Measurements from ENCODE around the gene PLCXD3. TPM values are rescaled to one million over a fixed set of nuclear protein-coding genes. Genes with fewer than 3 reads are reported as not detected.
A peak's percentile ranks its signal among the peaks of the same experiment; 100 is the strongest.
"Not testable (repeated sequence)": the region's sequence is repeated elsewhere in the genome, so short reads cannot be mapped to it uniquely, and the experiment has no call there.

Gene PLCXD3
- total and polyA plus RNA-seq, 2 donors, result 0.05 to 0.37 TPM

- Histone ChIP-seq H3K27me3 (ENCODE audit: control insufficient read depth in 2 of 2, insufficient read depth in 1 of 2, low read length in 1 of 2) (no peaks in the 10 kb centered on the region), H3K27ac (ENCODE audit: low read depth in 1 of 2, low read length in 1 of 2) (no peak overlapping the region), H3K36me3 (ENCODE audit: control insufficient read depth in 2 of 2, insufficient read depth in 2 of 2, low read length in 1 of 2) (no peaks in the 10 kb centered on the region), H3K4me3 (ENCODE audit: low read length in 2 of 2) (no peak overlapping the region), H3K4me1 (ENCODE audit: control insufficient read depth in 2 of 2, insufficient read depth in 2 of 2, low read length in 2 of 2) (no peaks in the 10 kb centered on the region), H3K9me3 (ENCODE audit: control insufficient read depth in 2 of 2, insufficient read depth in 1 of 2, low read length in 1 of 2) (no peaks in the 10 kb centered on the region)
- no peak for DNase-seq (ENCODE audit: low read depth in 6 of 9, low spot score in 9 of 9)
Observed at GRCh38 chr5:41337216-41337615, 173.2 kb downstream of the PLCXD3 start.

GRCh38 chr5:41336471-41336870 is 173.9 kb downstream of the PLCXD3 start:
- Histone ChIP-seq H3K4me1 (ENCODE audit: control insufficient read depth in 2 of 2, insufficient read depth in 2 of 2, low read length in 2 of 2) (no peaks in the 10 kb centered on the region), H3K36me3 (ENCODE audit: control insufficient read depth in 2 of 2, insufficient read depth in 2 of 2, low read length in 1 of 2) (no peaks in the 10 kb centered on the region), H3K4me3 (ENCODE audit: low read length in 2 of 2) (no peak overlapping the region), H3K27ac (ENCODE audit: low read depth in 1 of 2, low read length in 1 of 2) (no peak overlapping the region), H3K9me3 (ENCODE audit: control insufficient read depth in 2 of 2, insufficient read depth in 1 of 2, low read length in 1 of 2) (no peaks in the 10 kb centered on the region), H3K27me3 (ENCODE audit: control insufficient read depth in 2 of 2, insufficient read depth in 1 of 2, low read length in 1 of 2) (no peaks in the 10 kb centered on the region)
- WGBS, result 91% methylated on average over 1 of the region's 1 CpG
- DNase-seq (ENCODE audit: low read depth in 6 of 9, low spot score in 9 of 9), result no peak

GRCh38 chr5:41335596-41336181 is 174.7 kb downstream of the PLCXD3 start:
- Histone ChIP-seq H3K4me3 (ENCODE audit: low read length in 2 of 2) (no peak overlapping the region), H3K27me3 (ENCODE audit: control insufficient read depth in 2 of 2, insufficient read depth in 1 of 2, low read length in 1 of 2) (no peaks in the 10 kb centered on the region), H3K4me1 (ENCODE audit: control insufficient read depth in 2 of 2, insufficient read depth in 2 of 2, low read length in 2 of 2) (no peaks in the 10 kb centered on the region), H3K9me3 (ENCODE audit: control insufficient read depth in 2 of 2, insufficient read depth in 1 of 2, low read length in 1 of 2) (no peaks in the 10 kb centered on the region), H3K36me3 (ENCODE audit: control insufficient read depth in 2 of 2, insufficient read depth in 2 of 2, low read length in 1 of 2) (no peaks in the 10 kb centered on the region), H3K27ac (ENCODE audit: low read depth in 1 of 2, low read length in 1 of 2) (no peak overlapping the region)
- DNase-seq (ENCODE audit: low read depth in 6 of 9, low spot score in 9 of 9), result no peak
- WGBS, result 77% methylated on average over 4 of the region's 4 CpGs

- H3K27ac ChIP-seq (ENCODE audit: low read depth in 1 of 2, low read length in 1 of 2), result no peak overlapping the region
- no peaks in the 10 kb centered on the region for H3K36me3 ChIP-seq (ENCODE audit: control insufficient read depth in 2 of 2, insufficient read depth in 2 of 2, low read length in 1 of 2)
- H3K9me3 ChIP-seq (ENCODE audit: control insufficient read depth in 2 of 2, insufficient read depth in 1 of 2, low read length in 1 of 2), result no peaks in the 10 kb centered on the region
- no peaks in the 10 kb centered on the region for H3K27me3 ChIP-seq (ENCODE audit: control insufficient read depth in 2 of 2, insufficient read depth in 1 of 2, low read length in 1 of 2)
- no peak for DNase-seq (ENCODE audit: low read depth in 6 of 9, low spot score in 9 of 9)
- H3K4me1 ChIP-seq (ENCODE audit: control insufficient read depth in 2 of 2, insufficient read depth in 2 of 2, low read length in 2 of 2), result no peaks in the 10 kb centered on the region
- WGBS, result 59% methylated on average over 5 of the region's 5 CpGs
- H3K4me3 ChIP-seq (ENCODE audit: low read length in 2 of 2), result no peak overlapping the region
Observed at GRCh38 chr5:41334758-41335157, 175.6 kb downstream of the PLCXD3 start.

- H3K4me3 ChIP-seq (ENCODE audit: low read length in 2 of 2), result no peak overlapping the region
- H3K9me3 ChIP-seq (ENCODE audit: control insufficient read depth in 2 of 2, insufficient read depth in 1 of 2, low read length in 1 of 2), result no peaks in the 10 kb centered on the region
- H3K4me1 ChIP-seq (ENCODE audit: control insufficient read depth in 2 of 2, insufficient read depth in 2 of 2, low read length in 2 of 2), result no peaks in the 10 kb centered on the region
- H3K36me3 ChIP-seq (ENCODE audit: control insufficient read depth in 2 of 2, insufficient read depth in 2 of 2, low read length in 1 of 2), result no peaks in the 10 kb centered on the region
- WGBS, result 75% methylated on average over 1 of the region's 1 CpG
- no peaks in the 10 kb centered on the region for H3K27me3 ChIP-seq (ENCODE audit: control insufficient read depth in 2 of 2, insufficient read depth in 1 of 2, low read length in 1 of 2)
- DNase-seq (ENCODE audit: low read depth in 6 of 9, low spot score in 9 of 9), result no peak
- H3K27ac ChIP-seq (ENCODE audit: low read depth in 1 of 2, low read length in 1 of 2), result no peak overlapping the region
Observed at GRCh38 chr5:41334221-41334620, 176.2 kb downstream of the PLCXD3 start.

GRCh38 chr5:41325074-41325473 is 185.3 kb downstream of the PLCXD3 start:
- Histone ChIP-seq H3K27ac (ENCODE audit: low read depth in 1 of 2, low read length in 1 of 2) (no peak overlapping the region), H3K4me1 (ENCODE audit: control insufficient read depth in 2 of 2, insufficient read depth in 2 of 2, low read length in 2 of 2) (no peaks in the 10 kb centered on the region), H3K4me3 (ENCODE audit: low read length in 2 of 2) (no peak overlapping the region), H3K9me3 (ENCODE audit: control insufficient read depth in 2 of 2, insufficient read depth in 1 of 2, low read length in 1 of 2) (no peaks in the 10 kb centered on the region), H3K27me3 (ENCODE audit: control insufficient read depth in 2 of 2, insufficient read depth in 1 of 2, low read length in 1 of 2) (no peaks in the 10 kb centered on the region), H3K36me3 (ENCODE audit: control insufficient read depth in 2 of 2, insufficient read depth in 2 of 2, low read length in 1 of 2) (no peaks in the 10 kb centered on the region)
- DNase-seq (ENCODE audit: low read depth in 6 of 9, low spot score in 9 of 9), result no peak
- WGBS, result 91% methylated on average over 2 of the region's 2 CpGs

GRCh38 chr5:41322826-41323225 is 187.6 kb downstream of the PLCXD3 start:
- 89% methylated on average over 3 of the region's 3 CpGs for WGBS
- H3K27me3 ChIP-seq (ENCODE audit: control insufficient read depth in 2 of 2, insufficient read depth in 1 of 2, low read length in 1 of 2); H3K27ac ChIP-seq (ENCODE audit: low read depth in 1 of 2, low read length in 1 of 2); H3K4me3 ChIP-seq (ENCODE audit: low read length in 2 of 2); H3K36me3 ChIP-seq (ENCODE audit: control insufficient read depth in 2 of 2, insufficient read depth in 2 of 2, low read length in 1 of 2); H3K9me3 ChIP-seq (ENCODE audit: control insufficient read depth in 2 of 2, insufficient read depth in 1 of 2, low read length in 1 of 2); H3K4me1 ChIP-seq (ENCODE audit: control insufficient read depth in 2 of 2, insufficient read depth in 2 of 2, low read length in 2 of 2); DNase-seq (ENCODE audit: low read depth in 6 of 9, low spot score in 9 of 9): not testable (repeated sequence)

- H3K9me3 ChIP-seq (ENCODE audit: control insufficient read depth in 2 of 2, insufficient read depth in 1 of 2, low read length in 1 of 2), result peaks cover 0 to 4% of the 10 kb centered on the region in 2 donors
- WGBS, result 89% methylated on average over 1 of the region's 1 CpG
- DNase-seq (ENCODE audit: low read depth in 6 of 9, low spot score in 9 of 9), result peak in 1 of 9 donors; percentile 8
- H3K4me1 ChIP-seq (ENCODE audit: control insufficient read depth in 2 of 2, insufficient read depth in 2 of 2, low read length in 2 of 2), result no peaks in the 10 kb centered on the region
- H3K27ac ChIP-seq (ENCODE audit: low read depth in 1 of 2, low read length in 1 of 2), result no peak overlapping the region
- H3K36me3 ChIP-seq (ENCODE audit: control insufficient read depth in 2 of 2, insufficient read depth in 2 of 2, low read length in 1 of 2), result no peaks in the 10 kb centered on the region
- H3K27me3 ChIP-seq (ENCODE audit: control insufficient read depth in 2 of 2, insufficient read depth in 1 of 2, low read length in 1 of 2), result no peaks in the 10 kb centered on the region
- H3K4me3 ChIP-seq (ENCODE audit: low read length in 2 of 2), result no peak overlapping the region
Observed at GRCh38 chr5:41312478-41313060, 197.8 kb downstream of the PLCXD3 start.

GRCh38 chr5:41312066-41312465 is 198.3 kb downstream of the PLCXD3 start:
- Histone ChIP-seq H3K4me3 (ENCODE audit: low read length in 2 of 2) (no peak overlapping the region), H3K27ac (ENCODE audit: low read depth in 1 of 2, low read length in 1 of 2) (no peak overlapping the region), H3K36me3 (ENCODE audit: control insufficient read depth in 2 of 2, insufficient read depth in 2 of 2, low read length in 1 of 2) (no peaks in the 10 kb centered on the region), H3K9me3 (ENCODE audit: control insufficient read depth in 2 of 2, insufficient read depth in 1 of 2, low read length in 1 of 2) (peaks cover 0 to 4% of the 10 kb centered on the region in 2 donors), H3K4me1 (ENCODE audit: control insufficient read depth in 2 of 2, insufficient read depth in 2 of 2, low read length in 2 of 2) (no peaks in the 10 kb centered on the region), H3K27me3 (ENCODE audit: control insufficient read depth in 2 of 2, insufficient read depth in 1 of 2, low read length in 1 of 2) (no peaks in the 10 kb centered on the region)
- WGBS, result 75% methylated on average over 5 of the region's 5 CpGs
- DNase-seq (ENCODE audit: low read depth in 6 of 9, low spot score in 9 of 9), result no peak

All from thymus (tissue), 11 donors.